PC-3 (cell line): ENCODE data around the gene MADCAM1.

Source experiments
- EZH2phosphoT487 ChIP-seq: fragments of 300-600 bp; sonication (generic); IDR thresholded peaks from 2 replicates; pipeline ENCODE4 v1.6.1; 2018; ENCODE audit warnings: mild to moderate bottlenecking, antibody characterized with exemption, low read length, borderline replicate concordance
- TF ChIP-seq, protein P1 (sequence below): fragments of 300-600 bp; sonication (generic); conservative IDR thresholded peaks from 2 replicates; pipeline ENCODE4 v1.5.1; 2017; ENCODE audit warnings: antibody characterized with exemption, low read depth, mild to moderate bottlenecking, low read length

DNA sequence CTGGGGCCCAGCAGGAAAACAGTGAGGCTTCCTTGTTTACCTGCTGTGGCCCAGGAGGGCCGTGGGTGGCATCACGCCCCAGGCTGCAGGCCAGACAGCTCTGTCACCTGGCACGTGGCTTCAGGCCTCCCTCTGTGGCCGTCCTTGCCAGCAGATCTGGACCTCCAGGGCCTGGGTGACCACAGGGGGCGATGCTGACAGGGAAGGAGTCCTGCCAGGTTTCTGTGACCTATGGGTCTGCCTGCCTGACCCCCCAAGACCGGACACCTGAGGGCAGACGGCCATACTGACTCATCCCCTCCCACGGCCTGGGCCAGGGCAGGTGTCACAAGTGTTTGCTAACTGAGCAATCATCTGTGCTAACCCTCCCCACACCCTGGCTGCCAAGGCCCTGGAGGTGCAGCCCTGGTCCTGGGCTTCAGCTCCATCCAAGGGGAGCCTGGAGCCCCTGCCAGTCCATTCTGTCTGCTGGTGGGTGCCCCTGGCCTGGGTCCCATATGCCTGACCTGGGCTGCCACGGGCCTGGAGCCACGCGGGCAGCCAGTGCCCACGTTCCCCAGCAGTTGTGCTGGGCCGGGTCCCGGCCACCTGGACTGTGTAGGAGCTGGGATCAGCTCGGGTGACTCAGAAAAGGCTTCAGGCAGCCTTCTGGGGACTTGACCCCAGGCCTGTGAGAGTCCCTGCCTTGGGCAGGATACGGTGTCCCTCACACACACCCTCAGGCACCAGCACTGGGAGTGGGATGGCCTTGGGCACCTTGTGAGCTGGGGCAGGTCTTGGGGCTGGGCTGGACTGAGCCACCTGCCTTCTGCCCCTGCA is 38.9 kb downstream of the MADCAM1 start:
- TF ChIP-seq, protein P1, sequence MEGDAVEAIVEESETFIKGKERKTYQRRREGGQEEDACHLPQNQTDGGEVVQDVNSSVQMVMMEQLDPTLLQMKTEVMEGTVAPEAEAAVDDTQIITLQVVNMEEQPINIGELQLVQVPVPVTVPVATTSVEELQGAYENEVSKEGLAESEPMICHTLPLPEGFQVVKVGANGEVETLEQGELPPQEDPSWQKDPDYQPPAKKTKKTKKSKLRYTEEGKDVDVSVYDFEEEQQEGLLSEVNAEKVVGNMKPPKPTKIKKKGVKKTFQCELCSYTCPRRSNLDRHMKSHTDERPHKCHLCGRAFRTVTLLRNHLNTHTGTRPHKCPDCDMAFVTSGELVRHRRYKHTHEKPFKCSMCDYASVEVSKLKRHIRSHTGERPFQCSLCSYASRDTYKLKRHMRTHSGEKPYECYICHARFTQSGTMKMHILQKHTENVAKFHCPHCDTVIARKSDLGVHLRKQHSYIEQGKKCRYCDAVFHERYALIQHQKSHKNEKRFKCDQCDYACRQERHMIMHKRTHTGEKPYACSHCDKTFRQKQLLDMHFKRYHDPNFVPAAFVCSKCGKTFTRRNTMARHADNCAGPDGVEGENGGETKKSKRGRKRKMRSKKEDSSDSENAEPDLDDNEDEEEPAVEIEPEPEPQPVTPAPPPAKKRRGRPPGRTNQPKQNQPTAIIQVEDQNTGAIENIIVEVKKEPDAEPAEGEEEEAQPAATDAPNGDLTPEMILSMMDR = 0 out of 2 replicates have a peak, but pooled peaks have one; percentile 15
- no peak for TF ChIP-seq EZH2phosphoT487
